GM12892 (cell line): ENCODE measurements around the gene SLC6A9.

ENCODE experiments used
- POLR2A ChIP-seq: IDR thresholded peaks from 2 replicates; pipeline ENCODE4 v1.6.1; 2011; ENCODE audit warnings: low read depth, low read length, control low read depth
- POLR2AphosphoS5 ChIP-seq: IDR thresholded peaks from 2 replicates; pipeline ENCODE4 v1.6.1; 2011; ENCODE audit warnings: low read depth, low read length, control low read depth

GRCh38 chr1:43978264-43978550, 53.1 kb downstream of the SLC6A9 start:
- TF ChIP-seq POLR2A (no peak), POLR2AphosphoS5 (no peak)
